Stomach (tissue), 4 donors: ENCODE data around the gene FAM3D.

Experiments
- CTCF ChIP-seq, 7 experiments: fragments of 450-650 bp in 4 of 7; fragments of 200-600 bp in 3 of 7; sonication (generic) in 3 of 7; IDR thresholded peaks; one replicate each; pipeline ENCODE4 v1.5.1; 2016 to 2019; ENCODE audit warnings: antibody characterized with exemption in 7 of 7, control low read depth in 2 of 7, mild to moderate bottlenecking in 1 of 7
- POLR2A ChIP-seq, 4 donors: fragments of 450-650 bp; IDR thresholded peaks; one replicate each; pipeline ENCODE4 v1.6.1; 2016; ENCODE audit warnings: antibody characterized with exemption in 4 of 4, control low read depth in 2 of 4, mild to moderate bottlenecking in 1 of 4, moderate library complexity in 1 of 4

- TF ChIP-seq CTCF (IDR thresholded peaks at IDR 0.05) (no peak), POLR2A (IDR thresholded peaks at IDR 0.05) (no peak)
These were observed 26.7 kb downstream of the FAM3D start for GRCh38 chr3:58639842-58640241.
